Neural cell (in vitro differentiated cells): ENCODE results near the gene ARHGAP27. TPM values are rescaled to one million over a fixed set of nuclear protein-coding genes. Genes with fewer than 3 reads are reported as not detected.

Source experiments
- H2AFZ ChIP-seq: fragments of 200-600, 300-800 bp; sonication (generic), shearing (Covaris generic); 2 replicates; pipeline ENCODE4 v1.6.0; 2014; ENCODE audit warnings: low read depth, mild to moderate bottlenecking, antibody characterized with exemption, low read length, moderate library complexity
- H3F3A ChIP-seq: fragments of 200-600 bp; shearing (Covaris generic); 2 replicates; pipeline ENCODE4 v1.6.1; 2016; ENCODE audit warnings: mild to moderate bottlenecking, moderate library complexity, mixed read lengths, antibody characterized with exemption, low read length; ENCODE audit not compliant: insufficient read depth, poor library complexity, severe bottlenecking
- H3K27ac ChIP-seq: fragments of 200-600, 300-800 bp; sonication (generic), shearing (Covaris generic); 2 replicates; pipeline ENCODE4 v1.5.1; 2014; ENCODE audit warnings: mild to moderate bottlenecking, low read length, moderate library complexity
- H3K27me3 ChIP-seq: fragments of 300-800, 200-600 bp; sonication (generic), shearing (Covaris generic); 2 replicates; pipeline ENCODE4 v1.6.0; 2014; ENCODE audit warnings: mild to moderate bottlenecking, low read depth, low read length, moderate library complexity; ENCODE audit not compliant: insufficient read depth
- H3K36me3 ChIP-seq: fragments of 300-800, 200-600 bp; sonication (generic), shearing (Covaris generic); 2 replicates; pipeline ENCODE4 v1.5.1; 2014; ENCODE audit warnings: mild to moderate bottlenecking, antibody characterized with exemption, low read length, moderate library complexity; ENCODE audit not compliant: insufficient read depth
- H3K4me2 ChIP-seq: fragments of 300-800, 200-600 bp; sonication (generic), shearing (Covaris generic); 2 replicates; pipeline ENCODE4 v1.6.0; 2014; ENCODE audit warnings: mild to moderate bottlenecking, low read length
- H3K4me3 ChIP-seq: fragments of 300-800, 200-600 bp; sonication (generic), shearing (Covaris generic); 2 replicates; pipeline ENCODE4 v1.5.1; 2014; ENCODE audit warnings: mild to moderate bottlenecking, low read length, moderate library complexity
- H3K79me2 ChIP-seq: fragments of 200-600 bp; shearing (Covaris generic); replicated peaks from 2 replicates; pipeline ENCODE4 v1.6.0; 2014; ENCODE audit warnings: mild to moderate bottlenecking, low read length, moderate library complexity; ENCODE audit not compliant: insufficient read depth
- H3K9ac ChIP-seq: fragments of 300-800, 200-600 bp; sonication (generic), shearing (Covaris generic); 2 replicates; pipeline ENCODE4 v1.6.1; 2016; ENCODE audit warnings: mild to moderate bottlenecking, low read length, mixed read lengths
- H3K9me2 ChIP-seq: fragments of 200-600 bp; shearing (Covaris generic); 2 replicates; pipeline ENCODE4 v1.6.1; 2016; ENCODE audit warnings: mild to moderate bottlenecking, low read length, mixed read lengths; ENCODE audit not compliant: insufficient read depth
- H3K9me3 ChIP-seq: fragments of 200-600, 300-800 bp; sonication (generic), shearing (Covaris generic); 2 replicates; pipeline ENCODE4 v1.6.1; 2016; ENCODE audit warnings: mild to moderate bottlenecking, mixed run types, low read length, moderate library complexity, mixed read lengths
- H4K20me1 ChIP-seq: fragments of 200-600 bp; shearing (Covaris generic); 2 replicates; pipeline ENCODE4 v1.6.1; 2016; ENCODE audit warnings: mild to moderate bottlenecking, mixed run types; ENCODE audit not compliant: insufficient read depth
- CTCF ChIP-seq: fragments of 450-650 bp; IDR thresholded peaks from 2 replicates; pipeline ENCODE4 v1.5.1; 2014; ENCODE audit warnings: antibody characterized with exemption, mild to moderate bottlenecking, moderate library complexity; ENCODE audit not compliant: poor library complexity, severe bottlenecking
- EP300 ChIP-seq: fragments of 450-650 bp; conservative IDR thresholded peaks from 2 replicates; pipeline ENCODE4 v1.6.1; 2014; ENCODE audit warnings: antibody characterized with exemption, mild to moderate bottlenecking, moderate library complexity; ENCODE audit not compliant: poor library complexity, severe bottlenecking
- EZH2 ChIP-seq: fragments of 200-600, 300-800 bp; shearing (Covaris generic), sonication (generic); IDR thresholded peaks from 2 replicates; pipeline ENCODE4 v1.6.1; 2014; ENCODE audit warnings: antibody characterized with exemption, low read length, borderline replicate concordance, mild to moderate bottlenecking; ENCODE audit not compliant: insufficient read depth, poor library complexity, severe bottlenecking
- MXI1 ChIP-seq: fragments of 450-650 bp; conservative IDR thresholded peaks from 2 replicates; pipeline ENCODE4 v1.6.1; 2014; ENCODE audit warnings: antibody characterized with exemption, mild to moderate bottlenecking; ENCODE audit not compliant: poor library complexity, severe bottlenecking
- POLR2AphosphoS5 ChIP-seq: IDR thresholded peaks from 2 replicates; pipeline ENCODE4 v1.6.1; 2012
- RAD21 ChIP-seq: fragments of 450-650 bp; conservative IDR thresholded peaks from 2 replicates; pipeline ENCODE4 v1.6.1; 2014; ENCODE audit warnings: antibody characterized with exemption, mild to moderate bottlenecking, moderate library complexity
- REST ChIP-seq: IDR thresholded peaks from 2 replicates; pipeline ENCODE4 v1.6.1; 2012; ENCODE audit warnings: borderline replicate concordance
- SMC3 ChIP-seq: fragments of 450-650 bp; conservative IDR thresholded peaks from 2 replicates; pipeline ENCODE4 v1.6.1; 2014; ENCODE audit warnings: antibody characterized with exemption, mild to moderate bottlenecking, moderate library complexity; ENCODE audit not compliant: poor library complexity
- TAF1 ChIP-seq: IDR thresholded peaks from 2 replicates; pipeline ENCODE4 v1.6.1; 2012; ENCODE audit warnings: low read depth
- polyA plus RNA-seq: library from polyadenylated mRNA; depleted of rRNA; stranded (reverse); fragments of >200 nt; gene quantifications from 2 replicates; pipeline ENCODE4 v1.2.3, GENCODE V29; 2014

The ARHGAP27 gene
- polyA plus RNA-seq, 1 donor from 2014 or later = 7.4 TPM

GRCh38 chr17:45353043-45353442 lies 79.6 kb downstream of the ARHGAP27 start:
- Histone ChIP-seq H3F3A (no peaks in the 10 kb centered on the region), H2AFZ (no peak overlapping the region), H3K9me2 (no peaks in the 10 kb centered on the region), H3K79me2 (no peaks in the 10 kb centered on the region), H3K9me3 (no peaks in the 10 kb centered on the region), H3K27me3 (no peaks in the 10 kb centered on the region), H3K4me2 (no peak overlapping the region), H3K36me3 (no peaks in the 10 kb centered on the region), H4K20me1 (no peaks in the 10 kb centered on the region), H3K4me3 (no peak overlapping the region), H3K27ac (no peak overlapping the region), H3K9ac (no peak overlapping the region)
- TF ChIP-seq EZH2 (no peak), EP300 (no peak), TAF1 (no peak), REST (no peak), SMC3 (no peak), CTCF (no peak), RAD21 (no peak), POLR2AphosphoS5 (no peak), MXI1 (no peak)

- no peaks in the 10 kb centered on the region for H3K9me2 ChIP-seq
- H3K9me3 ChIP-seq = no peaks in the 10 kb centered on the region
- no peaks in the 10 kb centered on the region for H3K79me2 ChIP-seq
- no peak overlapping the region for H3K4me3 ChIP-seq
- no peaks in the 10 kb centered on the region for H3K27me3 ChIP-seq
- no peaks in the 10 kb centered on the region for H3K36me3 ChIP-seq
- H3K4me2 ChIP-seq = no peak overlapping the region
- no peaks in the 10 kb centered on the region for H4K20me1 ChIP-seq
- H3F3A ChIP-seq = no peaks in the 10 kb centered on the region
- TF ChIP-seq MXI1 = no peak
- TF ChIP-seq EP300 = no peak
- no peak for TF ChIP-seq REST
- no peak for TF ChIP-seq RAD21
- no peak for TF ChIP-seq TAF1
- no peak for TF ChIP-seq EZH2
- TF ChIP-seq SMC3 = no peak
- no peak for TF ChIP-seq CTCF
- no peak for TF ChIP-seq POLR2AphosphoS5
- H3K9ac ChIP-seq = no peak overlapping the region
- H2AFZ ChIP-seq = no peak overlapping the region
- no peak overlapping the region for H3K27ac ChIP-seq
Observed at GRCh38 chr17:45351831-45352230, 80.8 kb downstream of the ARHGAP27 start.
